ENCODE measurements around the gene ENHO.
A peak's percentile ranks its signal among the peaks of the same experiment; 100 is the strongest.

ENHO gene

GRCh38 chr9:34508951-34509350 lies 13.8 kb downstream of the ENHO start:
- TF ChIP-seq, protein P1, sequence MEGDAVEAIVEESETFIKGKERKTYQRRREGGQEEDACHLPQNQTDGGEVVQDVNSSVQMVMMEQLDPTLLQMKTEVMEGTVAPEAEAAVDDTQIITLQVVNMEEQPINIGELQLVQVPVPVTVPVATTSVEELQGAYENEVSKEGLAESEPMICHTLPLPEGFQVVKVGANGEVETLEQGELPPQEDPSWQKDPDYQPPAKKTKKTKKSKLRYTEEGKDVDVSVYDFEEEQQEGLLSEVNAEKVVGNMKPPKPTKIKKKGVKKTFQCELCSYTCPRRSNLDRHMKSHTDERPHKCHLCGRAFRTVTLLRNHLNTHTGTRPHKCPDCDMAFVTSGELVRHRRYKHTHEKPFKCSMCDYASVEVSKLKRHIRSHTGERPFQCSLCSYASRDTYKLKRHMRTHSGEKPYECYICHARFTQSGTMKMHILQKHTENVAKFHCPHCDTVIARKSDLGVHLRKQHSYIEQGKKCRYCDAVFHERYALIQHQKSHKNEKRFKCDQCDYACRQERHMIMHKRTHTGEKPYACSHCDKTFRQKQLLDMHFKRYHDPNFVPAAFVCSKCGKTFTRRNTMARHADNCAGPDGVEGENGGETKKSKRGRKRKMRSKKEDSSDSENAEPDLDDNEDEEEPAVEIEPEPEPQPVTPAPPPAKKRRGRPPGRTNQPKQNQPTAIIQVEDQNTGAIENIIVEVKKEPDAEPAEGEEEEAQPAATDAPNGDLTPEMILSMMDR (conservative IDR thresholded peaks at IDR 0.05; ENCODE audit: control insufficient read depth, insufficient read depth, low read depth, low read length): no peak
- no peak for DNase-seq (ENCODE audit: low read depth)
- H3K4me3 ChIP-seq (ENCODE audit: control insufficient read depth, low read depth, low read length): no peak overlapping the region

DNA sequence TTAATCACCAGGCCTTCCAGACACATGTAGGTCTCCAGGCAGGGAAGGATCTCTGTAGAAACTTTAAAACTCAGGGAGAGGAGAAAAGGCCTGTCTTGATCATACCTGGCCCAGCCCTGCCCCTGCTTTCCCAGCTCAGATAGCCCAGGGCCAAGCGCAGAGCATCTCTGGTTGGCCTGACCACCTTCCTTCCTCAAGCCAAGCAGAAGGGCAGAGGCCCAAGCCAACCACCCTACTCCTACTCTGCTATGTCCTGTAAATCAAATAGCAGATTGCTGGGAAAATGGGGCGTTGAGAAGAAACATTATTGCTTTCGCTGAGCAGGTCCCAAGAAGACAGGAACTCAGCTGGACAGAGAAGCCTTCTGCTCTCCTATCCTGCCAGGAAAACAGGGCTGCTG lies 14.3 kb downstream of the ENHO start:
- no peak overlapping the region for H3K4me3 ChIP-seq (ENCODE audit: control insufficient read depth, low read depth, low read length)
- TF ChIP-seq, protein P1 (conservative IDR thresholded peaks at IDR 0.05; ENCODE audit: control insufficient read depth, insufficient read depth, low read depth, low read length): no peak
- no peak for DNase-seq (ENCODE audit: low read depth)

DNA sequence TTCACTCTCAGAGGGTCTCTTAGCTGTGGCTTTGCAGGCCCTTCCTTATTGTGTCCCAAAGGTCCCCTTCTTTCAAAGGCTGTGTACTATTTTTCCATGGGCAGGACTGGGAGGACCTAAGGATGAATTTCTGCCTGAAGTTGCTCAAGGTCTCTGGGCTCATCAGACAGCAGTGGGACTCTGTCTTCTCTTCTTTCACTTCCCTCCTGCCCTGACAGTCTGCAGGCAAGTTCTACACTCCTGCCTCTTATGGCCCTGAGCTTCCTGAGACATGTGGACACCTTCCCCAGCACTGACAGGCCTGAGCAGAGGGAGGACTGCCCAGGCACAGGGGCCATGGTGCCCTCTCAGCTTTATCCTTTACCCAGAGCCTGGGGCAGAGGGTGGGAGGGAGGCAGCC lies 14.8 kb downstream of the ENHO start:
- no peak overlapping the region for H3K4me3 ChIP-seq (ENCODE audit: control insufficient read depth, low read depth, low read length)
- DNase-seq (ENCODE audit: low read depth): no peak
- TF ChIP-seq, protein P1 (conservative IDR thresholded peaks at IDR 0.05; ENCODE audit: control insufficient read depth, insufficient read depth, low read depth, low read length): no peak

DNA sequence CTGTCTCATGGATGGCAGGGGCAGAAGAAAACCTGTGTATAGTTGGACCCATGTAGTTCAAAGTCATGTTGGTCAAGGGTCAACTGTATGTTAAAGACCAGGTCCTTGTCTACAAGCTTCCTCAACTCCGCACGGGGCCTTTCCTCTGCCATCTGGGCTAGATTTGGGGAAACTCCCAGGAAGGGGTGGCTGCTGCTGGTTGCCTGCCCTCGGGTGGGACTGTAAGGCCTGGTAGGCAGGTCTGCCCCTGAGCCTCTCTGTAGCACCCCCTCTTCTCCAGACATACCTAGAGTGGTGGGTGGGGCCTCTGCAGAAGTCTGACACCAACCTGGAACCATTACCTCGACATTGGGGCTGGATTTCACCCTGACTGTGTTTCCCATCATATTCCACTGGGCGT lies 15.2 kb downstream of the ENHO start:
- TF ChIP-seq, protein P1 (conservative IDR thresholded peaks at IDR 0.05; ENCODE audit: control insufficient read depth, insufficient read depth, low read depth, low read length): no peak
- DNase-seq (ENCODE audit: low read depth): no peak
- no peak overlapping the region for H3K4me3 ChIP-seq (ENCODE audit: control insufficient read depth, low read depth, low read length)

- TF ChIP-seq, protein P1 (conservative IDR thresholded peaks at IDR 0.05; ENCODE audit: control insufficient read depth, insufficient read depth, low read depth, low read length): no peak
- no peak overlapping the region for H3K4me3 ChIP-seq (ENCODE audit: control insufficient read depth, low read depth, low read length)
- no peak for DNase-seq (ENCODE audit: low read depth)
Observed at GRCh38 chr9:34506623-34507022, 16.2 kb downstream of the ENHO start.

DNA sequence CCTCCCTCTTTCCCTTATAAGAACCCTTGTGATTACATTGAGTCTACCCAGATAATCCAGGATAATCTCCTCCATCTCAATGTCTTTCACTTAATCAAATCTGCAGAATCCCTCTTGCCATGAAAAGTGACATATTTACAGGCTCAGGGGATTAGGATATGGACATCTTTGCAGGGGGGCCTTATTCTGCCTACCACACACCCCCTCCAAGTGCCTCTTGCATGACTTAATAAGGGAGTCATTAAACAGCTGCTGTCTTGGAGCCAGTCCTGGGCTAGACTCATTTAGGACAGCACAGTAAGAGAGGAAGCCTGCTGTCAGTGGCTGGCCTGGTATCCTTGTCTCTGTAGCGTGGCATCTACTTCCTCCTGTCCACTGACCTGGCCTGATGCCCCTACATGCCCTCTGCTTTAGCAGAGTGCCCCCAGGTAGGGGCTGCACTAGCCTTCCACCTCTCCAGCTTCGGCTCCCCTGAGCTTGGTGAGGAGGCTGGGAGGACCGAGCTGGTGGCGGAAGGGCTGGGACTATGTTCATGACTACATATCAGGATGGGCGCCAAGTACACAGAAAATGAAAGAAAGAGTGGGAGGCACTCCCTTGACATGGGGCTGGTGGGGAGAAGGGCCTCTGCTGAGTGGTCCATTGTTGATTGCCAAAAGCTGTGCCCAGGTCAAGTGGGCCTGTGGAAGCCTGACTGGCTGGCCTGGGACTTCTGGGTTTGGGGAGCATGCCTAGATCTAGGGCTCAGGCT lies 17.2 kb downstream of the ENHO start:
- peak; percentile 9 for DNase-seq (ENCODE audit: low read depth)
- TF ChIP-seq, protein P1 (conservative IDR thresholded peaks at IDR 0.05; ENCODE audit: control insufficient read depth, insufficient read depth, low read depth, low read length): no peak
- H3K4me3 ChIP-seq (ENCODE audit: control insufficient read depth, low read depth, low read length): no peak overlapping the region

Data from fibroblast of mammary gland (primary cell).